Measurements from ENCODE around the gene RPL18.
"Not testable (repeated sequence)": the region's sequence is repeated elsewhere in the genome, so short reads cannot be mapped to it uniquely, and the experiment has no call there.

RPL18 gene

GRCh38 chr19:48632692-48633147, 13.7 kb upstream of the RPL18 start:
- Histone ChIP-seq H3K27ac (replicated peaks) (no peak overlapping the region), H3K4me3 (replicated peaks; ENCODE audit: insufficient read depth, low read length) (no peak overlapping the region), H3K27me3 (ENCODE audit: insufficient read depth, poor library complexity, severe bottlenecking) (no peaks in the 10 kb centered on the region)
- no peak for TF ChIP-seq CTCF (IDR thresholded peaks at IDR 0.05; ENCODE audit: insufficient read depth, low read length)
- no peak for TF ChIP-seq GABPA (IDR thresholded peaks at IDR 0.05; ENCODE audit: low read depth)
- no peak for TF ChIP-seq REST (IDR thresholded peaks at IDR 0.05; ENCODE audit: insufficient replicate concordance, low read depth)
- no peak for TF ChIP-seq SPI1 (IDR thresholded peaks at IDR 0.05; ENCODE audit: borderline replicate concordance, low read depth)
- TF ChIP-seq POLR2AphosphoS5 (IDR thresholded peaks at IDR 0.05; ENCODE audit: low read depth) = no peak
- DNase-seq (ENCODE audit: low read depth in 1 of 2, low spot score in 1 of 2) = no peak

- H3K27ac ChIP-seq (replicated peaks) = not testable (repeated sequence)
Measured at GRCh38 chr19:48632286-48632685, 13.3 kb upstream of the RPL18 start.

GRCh38 chr19:48631225-48631624, 12.2 kb upstream of the RPL18 start:
- H3K27ac ChIP-seq (replicated peaks) = 0 out of 2 replicates have a peak overlapping the region, but pooled peaks have one; percentile 4
- TF ChIP-seq REST (IDR thresholded peaks at IDR 0.05; ENCODE audit: insufficient replicate concordance, low read depth) (no peak), GABPA (IDR thresholded peaks at IDR 0.05; ENCODE audit: low read depth) (no peak)
- DNase-seq (ENCODE audit: low read depth in 1 of 2, low spot score in 1 of 2) = no peak
- H3K27me3 ChIP-seq (ENCODE audit: insufficient read depth, poor library complexity, severe bottlenecking) = no peaks in the 10 kb centered on the region
- H3K4me3 ChIP-seq (replicated peaks; ENCODE audit: insufficient read depth, low read length) = no peak overlapping the region

More at GRCh38 chr19:48632286-48632685, 13.3 kb upstream of the RPL18 start:
- DNase-seq (ENCODE audit: low read depth in 1 of 2, low spot score in 1 of 2); H3K27me3 ChIP-seq (ENCODE audit: insufficient read depth, poor library complexity, severe bottlenecking); H3K4me3 ChIP-seq (replicated peaks; ENCODE audit: insufficient read depth, low read length): not testable (repeated sequence)

- TF ChIP-seq POLR2AphosphoS5 (IDR thresholded peaks at IDR 0.05; ENCODE audit: low read depth) (peak; percentile 52; the same call in 1 of the 2 replicates), SPI1 (IDR thresholded peaks at IDR 0.05; ENCODE audit: borderline replicate concordance, low read depth) (no peak)
- Histone ChIP-seq H3K27ac (replicated peaks) (0 out of 2 replicates have a peak overlapping the region, but pooled peaks have one; percentile 4), H3K4me3 (replicated peaks; ENCODE audit: insufficient read depth, low read length) (no peak overlapping the region), H3K27me3 (ENCODE audit: insufficient read depth, poor library complexity, severe bottlenecking) (no peaks in the 10 kb centered on the region)
- no peak for DNase-seq (ENCODE audit: low read depth in 1 of 2, low spot score in 1 of 2)
Measured at GRCh38 chr19:48630296-48631063, 11.5 kb upstream of the RPL18 start.

- no peak overlapping the region for H3K4me3 ChIP-seq (replicated peaks; ENCODE audit: insufficient read depth, low read length)
- DNase-seq (ENCODE audit: low read depth in 1 of 2, low spot score in 1 of 2) = no peak
Measured at GRCh38 chr19:48629599-48630295, 10.8 kb upstream of the RPL18 start.

More at GRCh38 chr19:48629599-48630295, 10.8 kb upstream of the RPL18 start:
- Histone ChIP-seq H3K27me3 (ENCODE audit: insufficient read depth, poor library complexity, severe bottlenecking) (no peaks in the 10 kb centered on the region), H3K27ac (replicated peaks) (no peak overlapping the region)
- TF ChIP-seq GABPA (IDR thresholded peaks at IDR 0.05; ENCODE audit: low read depth) (no peak), SPI1 (IDR thresholded peaks at IDR 0.05; ENCODE audit: borderline replicate concordance, low read depth) (no peak), POLR2AphosphoS5 (IDR thresholded peaks at IDR 0.05; ENCODE audit: low read depth) (peak; percentile 48; the same call in 1 of the 2 replicates), REST (IDR thresholded peaks at IDR 0.05; ENCODE audit: insufficient replicate concordance, low read depth) (no peak), CTCF (IDR thresholded peaks at IDR 0.05; ENCODE audit: insufficient read depth, low read length) (no peak)
